ENCODE measurements around the gene SPON1. TPM values are rescaled to one million over a fixed set of nuclear protein-coding genes. Genes with fewer than 3 reads are reported as not detected.

SPON1 gene
- total and polyA plus RNA-seq, 4 donors: 0.72 to 4.9 (median 1.2) TPM

GRCh38 chr11:14185461-14185860 lies 222.9 kb downstream of the SPON1 start:
- Histone ChIP-seq H3K4me1 (ENCODE audit: control insufficient read depth in 4 of 4, insufficient read depth in 4 of 4, low read length in 3 of 4) (peaks cover 0 to 12% (median 7%) of the 10 kb centered on the region in 4 donors), H3K27me3 (ENCODE audit: control insufficient read depth in 4 of 4, insufficient read depth in 4 of 4, low read length in 3 of 4) (no peaks in the 10 kb centered on the region)
- 86% methylated on average over 1 of the region's 1 CpG for WGBS

GRCh38 chr11:14186046-14186775 lies 223.7 kb downstream of the SPON1 start:
- DNase-seq (ENCODE audit: low spot score): no peak
- no peaks in the 10 kb centered on the region for H3K9me3 ChIP-seq (ENCODE audit: control insufficient read depth in 4 of 4, low read length in 3 of 4)
- peaks cover 0 to 12% (median 7%) of the 10 kb centered on the region in 4 donors for H3K4me1 ChIP-seq (ENCODE audit: control insufficient read depth in 4 of 4, insufficient read depth in 4 of 4, low read length in 3 of 4)
- H3K9ac ChIP-seq (ENCODE audit: low read depth in 1 of 2, low read length in 2 of 2): no peak overlapping the region
- no peak overlapping the region for H3K27ac ChIP-seq (ENCODE audit: low read depth in 1 of 2, low read length in 2 of 2)
- no peak overlapping the region for H3K4me3 ChIP-seq (ENCODE audit: low read depth in 1 of 3, low read length in 3 of 3)
- no peaks in the 10 kb centered on the region for H3K36me3 ChIP-seq (ENCODE audit: control insufficient read depth in 4 of 4, insufficient read depth in 3 of 4, low read depth in 1 of 4, low read length in 3 of 4)
- no peaks in the 10 kb centered on the region for H3K27me3 ChIP-seq (ENCODE audit: control insufficient read depth in 4 of 4, insufficient read depth in 4 of 4, low read length in 3 of 4)
- TF ChIP-seq TAF1 (conservative IDR thresholded peaks at IDR 0.05) (no peak), SP1 (IDR thresholded peaks at IDR 0.05) (no peak), HNF4A (conservative IDR thresholded peaks at IDR 0.05) (no peak), RXRA (IDR thresholded peaks at IDR 0.05) (no peak), EGR1 (IDR thresholded peaks at IDR 0.05; ENCODE audit: low read depth in 2 of 2) (no peak), MAX (IDR thresholded peaks at IDR 0.05) (no peak), NR2F2 (IDR thresholded peaks at IDR 0.05) (no peak), RAD21 (IDR thresholded peaks at IDR 0.05) (no peak), FOXA1 (IDR thresholded peaks at IDR 0.05) (no peak), FOXA2 (IDR thresholded peaks at IDR 0.05) (no peak), GABPA (IDR thresholded peaks at IDR 0.05 in 1 of 2, conservative IDR thresholded peaks at IDR 0.05 in 1 of 2) (no peak), JUND (IDR thresholded peaks at IDR 0.05) (no peak)
- TF ChIP-seq, protein P1, sequence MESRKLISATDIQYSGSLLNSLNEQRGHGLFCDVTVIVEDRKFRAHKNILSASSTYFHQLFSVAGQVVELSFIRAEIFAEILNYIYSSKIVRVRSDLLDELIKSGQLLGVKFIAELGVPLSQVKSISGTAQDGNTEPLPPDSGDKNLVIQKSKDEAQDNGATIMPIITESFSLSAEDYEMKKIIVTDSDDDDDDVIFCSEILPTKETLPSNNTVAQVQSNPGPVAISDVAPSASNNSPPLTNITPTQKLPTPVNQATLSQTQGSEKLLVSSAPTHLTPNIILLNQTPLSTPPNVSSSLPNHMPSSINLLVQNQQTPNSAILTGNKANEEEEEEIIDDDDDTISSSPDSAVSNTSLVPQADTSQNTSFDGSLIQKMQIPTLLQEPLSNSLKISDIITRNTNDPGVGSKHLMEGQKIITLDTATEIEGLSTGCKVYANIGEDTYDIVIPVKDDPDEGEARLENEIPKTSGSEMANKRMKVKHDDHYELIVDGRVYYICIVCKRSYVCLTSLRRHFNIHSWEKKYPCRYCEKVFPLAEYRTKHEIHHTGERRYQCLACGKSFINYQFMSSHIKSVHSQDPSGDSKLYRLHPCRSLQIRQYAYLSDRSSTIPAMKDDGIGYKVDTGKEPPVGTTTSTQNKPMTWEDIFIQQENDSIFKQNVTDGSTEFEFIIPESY (IDR thresholded peaks at IDR 0.05): no peak
- TF ChIP-seq, protein P2, sequence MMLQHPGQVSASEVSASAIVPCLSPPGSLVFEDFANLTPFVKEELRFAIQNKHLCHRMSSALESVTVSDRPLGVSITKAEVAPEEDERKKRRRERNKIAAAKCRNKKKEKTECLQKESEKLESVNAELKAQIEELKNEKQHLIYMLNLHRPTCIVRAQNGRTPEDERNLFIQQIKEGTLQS (IDR thresholded peaks at IDR 0.05): no peak

More at GRCh38 chr11:14185461-14185860, 222.9 kb downstream of the SPON1 start:
- no peak overlapping the region for H3K9ac ChIP-seq (ENCODE audit: low read depth in 1 of 2, low read length in 2 of 2)
- TF ChIP-seq NR2F2 (IDR thresholded peaks at IDR 0.05): no peak
- TF ChIP-seq HNF4A (conservative IDR thresholded peaks at IDR 0.05): no peak
- TF ChIP-seq, protein P3, sequence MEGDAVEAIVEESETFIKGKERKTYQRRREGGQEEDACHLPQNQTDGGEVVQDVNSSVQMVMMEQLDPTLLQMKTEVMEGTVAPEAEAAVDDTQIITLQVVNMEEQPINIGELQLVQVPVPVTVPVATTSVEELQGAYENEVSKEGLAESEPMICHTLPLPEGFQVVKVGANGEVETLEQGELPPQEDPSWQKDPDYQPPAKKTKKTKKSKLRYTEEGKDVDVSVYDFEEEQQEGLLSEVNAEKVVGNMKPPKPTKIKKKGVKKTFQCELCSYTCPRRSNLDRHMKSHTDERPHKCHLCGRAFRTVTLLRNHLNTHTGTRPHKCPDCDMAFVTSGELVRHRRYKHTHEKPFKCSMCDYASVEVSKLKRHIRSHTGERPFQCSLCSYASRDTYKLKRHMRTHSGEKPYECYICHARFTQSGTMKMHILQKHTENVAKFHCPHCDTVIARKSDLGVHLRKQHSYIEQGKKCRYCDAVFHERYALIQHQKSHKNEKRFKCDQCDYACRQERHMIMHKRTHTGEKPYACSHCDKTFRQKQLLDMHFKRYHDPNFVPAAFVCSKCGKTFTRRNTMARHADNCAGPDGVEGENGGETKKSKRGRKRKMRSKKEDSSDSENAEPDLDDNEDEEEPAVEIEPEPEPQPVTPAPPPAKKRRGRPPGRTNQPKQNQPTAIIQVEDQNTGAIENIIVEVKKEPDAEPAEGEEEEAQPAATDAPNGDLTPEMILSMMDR (IDR thresholded peaks at IDR 0.05; ENCODE audit: low read depth, low read length, missing input control): no peak
- no peaks in the 10 kb centered on the region for H3K36me3 ChIP-seq (ENCODE audit: control insufficient read depth in 4 of 4, insufficient read depth in 3 of 4, low read depth in 1 of 4, low read length in 3 of 4)
- H3K4me3 ChIP-seq (ENCODE audit: low read depth in 1 of 3, low read length in 3 of 3): no peak overlapping the region
- no peak overlapping the region for H3K27ac ChIP-seq (ENCODE audit: low read depth in 1 of 2, low read length in 2 of 2)
- H3K9me3 ChIP-seq (ENCODE audit: control insufficient read depth in 4 of 4, low read length in 3 of 4): no peaks in the 10 kb centered on the region
- no peak for DNase-seq (ENCODE audit: low spot score)
